AG04449 (cell line): ENCODE results near the gene CARHSP1.

ENCODE experiments used
- CTCF ChIA-PET: fragments of 350-600 bp; formaldehyde crosslinking; extraction: SDS; loops from one replicate; lab custom pipeline; 2021; ENCODE audit warnings: antibody characterized with exemption; lab: Yijun Ruan, JAX
- POLR2A ChIA-PET: fragments of 400-600, 350-600 bp; formaldehyde crosslinking; extraction: SDS; loops from one replicate; lab custom pipeline; 2020; ENCODE audit warnings: antibody characterized with exemption, inconsistent platforms; lab: Yijun Ruan, JAX
- DNase-seq: peaks from one replicate; pipeline ENCODE4 v3.0.0-alpha.2; 2010; ENCODE audit warnings: low read depth, low spot score
- H3K4me3 ChIP-seq: 2 replicates; pipeline ENCODE4 v1.5.1; 2011; ENCODE audit warnings: low read depth, mild to moderate bottlenecking, control low read depth, low read length
- TF ChIP-seq, protein P1 (sequence below): IDR thresholded peaks from one replicate; pipeline ENCODE4 v1.5.1; 2011; ENCODE audit warnings: mild to moderate bottlenecking, moderate library complexity, low read length, control low read depth, inconsistent platforms; ENCODE audit not compliant: insufficient read depth; ENCODE audit errors: missing control alignments

Gene CARHSP1

DNA sequence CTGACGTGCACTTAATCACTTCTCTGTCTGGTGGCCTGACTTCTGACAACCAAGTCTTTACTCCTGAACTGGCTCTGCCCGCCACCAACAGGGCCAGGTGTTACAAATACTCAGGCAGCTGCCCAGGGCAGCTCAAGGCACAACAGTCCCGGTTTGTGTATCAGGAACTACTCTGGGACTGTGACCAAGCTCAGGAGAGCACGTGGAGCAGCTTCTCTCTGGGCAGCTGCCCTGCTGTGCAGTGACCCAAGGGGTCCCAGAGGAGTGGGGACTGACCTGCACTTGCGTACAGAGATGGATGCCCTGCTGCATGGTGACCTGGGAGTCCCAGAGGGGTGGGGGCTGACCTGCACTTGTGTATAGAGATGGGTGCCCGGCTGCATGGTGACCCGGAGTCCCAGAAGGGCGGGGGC lies 35.2 kb upstream of the CARHSP1 start:
- POLR2A ChIA-PET = interaction anchor here (0.7 kb wide), 1 partner anchor 9 kb away, joined by 3 read pairs; no protein-coding TSS in a partner anchor
- no peak overlapping the region for H3K4me3 ChIP-seq
- CTCF ChIA-PET = interaction anchor here (0.6 to 7.7 kb wide), 5 partner anchors 18 to 190 kb away, joined by 3 to 44 read pairs (median 3); no protein-coding TSS in a partner anchor
- TF ChIP-seq, protein P1, sequence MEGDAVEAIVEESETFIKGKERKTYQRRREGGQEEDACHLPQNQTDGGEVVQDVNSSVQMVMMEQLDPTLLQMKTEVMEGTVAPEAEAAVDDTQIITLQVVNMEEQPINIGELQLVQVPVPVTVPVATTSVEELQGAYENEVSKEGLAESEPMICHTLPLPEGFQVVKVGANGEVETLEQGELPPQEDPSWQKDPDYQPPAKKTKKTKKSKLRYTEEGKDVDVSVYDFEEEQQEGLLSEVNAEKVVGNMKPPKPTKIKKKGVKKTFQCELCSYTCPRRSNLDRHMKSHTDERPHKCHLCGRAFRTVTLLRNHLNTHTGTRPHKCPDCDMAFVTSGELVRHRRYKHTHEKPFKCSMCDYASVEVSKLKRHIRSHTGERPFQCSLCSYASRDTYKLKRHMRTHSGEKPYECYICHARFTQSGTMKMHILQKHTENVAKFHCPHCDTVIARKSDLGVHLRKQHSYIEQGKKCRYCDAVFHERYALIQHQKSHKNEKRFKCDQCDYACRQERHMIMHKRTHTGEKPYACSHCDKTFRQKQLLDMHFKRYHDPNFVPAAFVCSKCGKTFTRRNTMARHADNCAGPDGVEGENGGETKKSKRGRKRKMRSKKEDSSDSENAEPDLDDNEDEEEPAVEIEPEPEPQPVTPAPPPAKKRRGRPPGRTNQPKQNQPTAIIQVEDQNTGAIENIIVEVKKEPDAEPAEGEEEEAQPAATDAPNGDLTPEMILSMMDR = no peak
- no peak for DNase-seq

DNA sequence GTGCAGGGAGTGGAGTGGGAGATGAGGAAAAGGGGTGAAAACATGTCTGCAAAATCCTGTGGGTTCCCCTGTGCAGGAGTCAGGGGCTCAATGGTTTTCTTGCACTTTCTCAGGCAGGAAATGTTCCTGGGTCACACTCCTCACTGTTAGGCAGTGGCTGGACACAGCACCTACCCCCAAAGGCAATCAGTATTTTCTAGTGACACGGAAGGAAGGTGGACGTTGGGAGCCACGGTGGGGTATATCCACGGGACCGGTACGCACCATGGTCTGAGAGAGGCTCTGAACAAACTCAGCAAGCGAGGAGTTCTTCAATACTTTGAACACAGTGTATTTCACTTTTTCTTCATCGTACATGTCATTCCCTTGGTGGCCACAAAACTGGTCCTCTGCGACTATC lies 34.2 kb upstream of the CARHSP1 start:
- TF ChIP-seq, protein P1 = no peak
- CTCF ChIA-PET = interaction anchor here (1.0 to 7.7 kb wide), 3 partner anchors 17 to 266 kb away, joined by 3 to 44 read pairs (median 3); no protein-coding TSS in a partner anchor
- no peak for DNase-seq
- H3K4me3 ChIP-seq = no peak overlapping the region
- POLR2A ChIA-PET = no interaction called here

DNA sequence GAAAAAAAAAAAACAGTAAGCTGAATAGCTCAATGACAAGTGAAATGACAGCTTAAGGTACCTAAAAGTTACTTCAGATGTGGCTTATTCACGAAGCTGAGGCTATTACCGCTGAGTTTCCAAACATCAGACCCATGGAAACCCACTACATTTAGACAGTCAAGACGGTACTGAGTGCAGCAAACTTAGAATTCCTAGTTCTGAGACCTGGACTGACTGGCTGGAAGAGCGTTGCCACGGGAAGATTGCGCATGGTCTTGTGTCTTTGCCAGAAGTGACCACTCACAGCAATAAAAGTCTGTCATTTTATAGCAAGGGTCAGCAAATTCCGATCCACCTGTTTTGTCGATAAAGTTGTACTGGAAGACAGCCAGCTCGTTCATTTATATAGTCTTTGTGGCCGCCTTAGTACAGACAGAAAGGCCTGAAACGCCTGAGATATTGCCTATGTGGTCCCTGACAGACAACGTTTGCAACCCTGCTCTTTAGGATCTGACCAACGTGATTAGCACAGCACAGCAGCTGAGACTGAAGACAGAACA lies 32.6 kb upstream of the CARHSP1 start:
- DNase-seq = no peak
- POLR2A ChIA-PET = no interaction called here

DNA sequence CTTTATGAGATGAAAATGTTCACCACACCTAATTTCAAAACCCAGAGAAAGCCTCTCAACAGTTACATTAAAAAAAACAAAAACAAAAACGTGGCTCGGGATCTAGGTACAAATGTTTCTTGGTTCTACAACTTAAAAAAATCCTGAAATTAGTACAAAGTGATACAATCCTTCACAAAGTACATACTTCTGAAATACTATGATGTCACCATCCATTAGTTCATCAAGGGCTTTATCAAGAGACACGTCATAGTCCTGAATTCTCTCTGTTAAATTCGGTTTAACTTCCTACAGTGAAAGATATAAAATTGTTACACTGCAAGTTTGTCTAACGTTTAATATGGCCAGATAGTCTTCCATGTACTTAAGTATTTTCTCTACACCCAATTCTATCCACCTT lies 31.5 kb upstream of the CARHSP1 start:
- TF ChIP-seq, protein P1 = no peak
- no peak overlapping the region for H3K4me3 ChIP-seq
- ChIA-PET CTCF (interaction anchor here (1.1 to 7.7 kb wide), 4 partner anchors 9 to 118 kb away, joined by 3 to 44 read pairs (median 10); partner anchors contain the start of gene LITAFD), POLR2A (no interaction called here)
- DNase-seq = no peak

More for the DNA sequence above, 32.6 kb upstream of the CARHSP1 start:
- no peak overlapping the region for H3K4me3 ChIP-seq
- CTCF ChIA-PET = interaction anchor here (1.1 to 7.7 kb wide), 5 partner anchors 14 to 234 kb away, joined by 3 to 44 read pairs (median 5); partner anchors contain the start of gene LITAFD
- TF ChIP-seq, protein P1 = no peak

DNA sequence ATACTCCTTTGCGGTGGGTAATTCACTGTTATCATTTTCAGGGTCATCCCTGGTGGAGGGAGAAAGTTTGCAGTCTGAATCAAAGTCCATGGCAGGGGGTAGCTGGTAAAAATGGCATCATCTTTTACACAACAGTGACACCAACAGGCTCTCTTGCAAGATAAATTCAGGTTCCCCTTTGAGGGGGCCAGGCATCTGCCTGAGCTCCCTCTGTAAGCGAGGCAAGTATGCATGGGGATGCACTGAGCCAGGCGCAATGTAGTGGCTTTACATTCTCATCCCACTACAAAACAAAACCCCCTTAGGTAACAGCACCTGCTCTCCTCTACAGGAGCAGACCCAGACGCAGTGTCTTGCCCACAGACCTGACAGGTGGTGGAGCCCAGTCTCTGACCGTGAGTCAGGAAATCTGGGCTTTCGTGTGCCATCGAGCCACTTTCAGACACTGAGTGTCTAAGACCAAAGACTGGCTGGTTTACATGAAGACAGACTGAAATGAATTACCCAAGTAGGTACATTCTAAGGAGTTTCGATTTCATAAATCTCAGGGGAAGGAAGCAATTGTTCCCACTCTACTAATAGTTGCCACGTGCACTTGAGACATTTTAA lies 31.0 kb upstream of the CARHSP1 start:
- TF ChIP-seq, protein P1 = no peak
- no peak overlapping the region for H3K4me3 ChIP-seq
- ChIA-PET POLR2A (no interaction called here), CTCF (interaction anchor here (1.5 to 7.7 kb wide), 3 partner anchors 9 to 109 kb away, joined by 3 to 44 read pairs (median 17); partner anchors contain the start of gene LITAFD)
- DNase-seq = no peak

DNA sequence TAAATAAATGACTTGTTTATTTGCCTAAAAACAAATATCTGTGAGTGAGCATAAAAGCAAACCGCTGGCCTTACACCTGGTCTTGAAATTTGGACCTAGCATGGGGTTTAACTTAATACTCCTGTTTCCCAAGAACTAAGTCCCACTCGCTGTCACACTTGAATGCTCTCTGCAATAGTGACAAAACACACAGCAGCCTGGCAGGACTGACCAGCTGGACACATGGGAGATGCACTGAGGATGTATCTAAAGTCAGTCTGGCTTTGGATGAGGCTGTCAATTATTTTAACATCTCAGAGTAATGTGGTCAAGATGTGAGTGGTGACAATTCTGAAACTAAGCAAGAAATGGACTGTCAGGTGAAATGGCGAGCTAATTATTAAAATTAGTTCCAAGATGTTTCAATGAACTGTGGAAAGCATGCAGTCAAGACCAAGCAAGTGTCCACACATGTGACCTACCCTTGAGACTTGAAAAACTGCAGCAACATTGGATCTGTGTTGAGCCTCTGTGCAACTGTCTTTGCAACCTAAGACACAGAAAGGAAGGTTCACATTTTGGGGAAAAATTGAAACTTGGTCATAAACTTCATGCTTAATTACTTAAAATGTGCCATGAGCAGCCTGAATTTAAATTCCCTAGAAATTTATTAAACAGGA lies 30.0 kb upstream of the CARHSP1 start:
- TF ChIP-seq, protein P1 = no peak
- POLR2A ChIA-PET = no interaction called here
- CTCF ChIA-PET = interaction anchor here (0.7 to 7.7 kb wide), 5 partner anchors 19 to 235 kb away, joined by 3 to 44 read pairs (median 17); partner anchors contain the start of gene LITAFD

More for the DNA sequence above, 30.0 kb upstream of the CARHSP1 start:
- no peak for DNase-seq
- H3K4me3 ChIP-seq = no peak overlapping the region
